DOHH2 (cell line): ENCODE results near the gene GDPD4.

Experiments used
- EZH2phosphoT487 ChIP-seq: fragments of 200-600 bp; sonication (generic); IDR thresholded peaks from 2 replicates; pipeline ENCODE4 v1.6.1; 2017; ENCODE audit warnings: borderline replicate concordance, mild to moderate bottlenecking, antibody characterized with exemption, low read length, moderate library complexity, mixed read lengths
- TF ChIP-seq, protein P1 (sequence below): fragments of 200-600 bp; sonication (generic); IDR thresholded peaks from one replicate; pipeline ENCODE4 v1.5.1; 2014; ENCODE audit warnings: antibody characterized with exemption, mild to moderate bottlenecking, low read depth, low read length; ENCODE audit not compliant: poor library complexity, severe bottlenecking

DNA sequence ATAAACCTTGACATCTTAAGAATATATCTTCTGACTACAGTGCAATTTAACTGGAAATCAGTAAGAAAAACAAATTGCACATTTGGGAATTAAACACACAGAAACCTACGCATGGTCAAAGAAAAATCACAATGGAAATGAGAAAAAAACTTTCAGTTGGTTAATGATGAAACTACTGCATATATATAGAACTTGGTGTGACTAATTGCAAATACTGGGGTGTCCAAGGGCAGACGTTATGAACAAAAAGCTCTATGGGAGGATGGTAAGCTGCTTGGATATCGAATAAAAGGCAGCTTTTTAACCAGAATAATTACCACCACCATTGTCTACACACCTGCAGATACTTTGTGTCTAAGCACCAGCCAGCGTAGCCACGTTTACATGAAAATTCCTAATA lies 791 bp downstream of the GDPD4 start:
- TF ChIP-seq, protein P1, sequence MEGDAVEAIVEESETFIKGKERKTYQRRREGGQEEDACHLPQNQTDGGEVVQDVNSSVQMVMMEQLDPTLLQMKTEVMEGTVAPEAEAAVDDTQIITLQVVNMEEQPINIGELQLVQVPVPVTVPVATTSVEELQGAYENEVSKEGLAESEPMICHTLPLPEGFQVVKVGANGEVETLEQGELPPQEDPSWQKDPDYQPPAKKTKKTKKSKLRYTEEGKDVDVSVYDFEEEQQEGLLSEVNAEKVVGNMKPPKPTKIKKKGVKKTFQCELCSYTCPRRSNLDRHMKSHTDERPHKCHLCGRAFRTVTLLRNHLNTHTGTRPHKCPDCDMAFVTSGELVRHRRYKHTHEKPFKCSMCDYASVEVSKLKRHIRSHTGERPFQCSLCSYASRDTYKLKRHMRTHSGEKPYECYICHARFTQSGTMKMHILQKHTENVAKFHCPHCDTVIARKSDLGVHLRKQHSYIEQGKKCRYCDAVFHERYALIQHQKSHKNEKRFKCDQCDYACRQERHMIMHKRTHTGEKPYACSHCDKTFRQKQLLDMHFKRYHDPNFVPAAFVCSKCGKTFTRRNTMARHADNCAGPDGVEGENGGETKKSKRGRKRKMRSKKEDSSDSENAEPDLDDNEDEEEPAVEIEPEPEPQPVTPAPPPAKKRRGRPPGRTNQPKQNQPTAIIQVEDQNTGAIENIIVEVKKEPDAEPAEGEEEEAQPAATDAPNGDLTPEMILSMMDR = no peak
- TF ChIP-seq EZH2phosphoT487 = no peak
